Breast epithelium (tissue), 4 donors: ENCODE measurements around the gene MAST4. TPM values are rescaled to one million over a fixed set of nuclear protein-coding genes. Genes with fewer than 3 reads are reported as not detected.

Source experiments
- DNase-seq, 2 donors: peaks; one replicate each; pipeline ENCODE4 v3.0.0-alpha.2; 2019; ENCODE audit warnings: low spot score in 2 of 2
- H3K27ac ChIP-seq, 2 donors: fragments of 200-600 bp; sonication (generic) in 1 of 2; one replicate each; pipeline ENCODE4 v1.5.1; 2016 to 2019; ENCODE audit warnings: mild to moderate bottlenecking in 1 of 2
- H3K27me3 ChIP-seq, 2 donors: fragments of 200-600 bp; sonication (generic) in 1 of 2; one replicate each; pipeline versions ENCODE4 v1.5.1 to v1.6.0; 2017 to 2019; ENCODE audit warnings: control low read depth in 1 of 2, mild to moderate bottlenecking in 1 of 2
- H3K36me3 ChIP-seq: fragments of 200-600 bp; one replicate; pipeline ENCODE4 v1.5.1; 2019
- H3K4me1 ChIP-seq, 2 donors: fragments of 200-600 bp; sonication (generic); one replicate each; pipeline ENCODE4 v1.5.1; 2016 to 2019; ENCODE audit warnings: control low read depth in 1 of 2
- H3K4me3 ChIP-seq, 3 donors: fragments of 200-600 bp; sonication (generic); 1 replicate in 2 of 3; 2 replicates in 1 of 3; pipeline ENCODE4 v1.5.1; 2016 to 2019; ENCODE audit warnings: mild to moderate bottlenecking in 3 of 3, moderate library complexity in 2 of 3
- H3K9me3 ChIP-seq, 2 donors: fragments of 200-600 bp; sonication (generic) in 1 of 2; one replicate each; pipeline ENCODE4 v1.5.1; 2016 to 2019; ENCODE audit warnings: control low read depth in 1 of 2
- POLR2A ChIP-seq: fragments of 450-650 bp; IDR thresholded peaks from one replicate; pipeline ENCODE4 v1.6.1; 2016; ENCODE audit warnings: antibody characterized with exemption, mild to moderate bottlenecking, moderate library complexity
- POLR2AphosphoS5 ChIP-seq, 3 donors: sonication (generic); formaldehyde crosslinking; IDR thresholded peaks; one replicate each; pipeline ENCODE4 v1.6.1; 2017; ENCODE audit warnings: antibody characterized with exemption in 3 of 3
- intact Hi-C: fragments of 100-400 bp; cut with DNase I; formaldehyde crosslinking; loops from one replicate; pipeline ENCODE4 v1.15.1; 2023; ENCODE audit warnings: low total_unique reads
- total RNA-seq, 3 donors: library from RNA; depleted of rRNA; stranded (reverse); fragments of >200 nt; gene quantifications; one replicate each; pipeline ENCODE4 v1.1.0, GENCODE V29; 2016
- TF ChIP-seq, protein P1 (sequence below), 3 donors: fragments of 450-650 bp; IDR thresholded peaks; one replicate each; pipeline ENCODE4 v1.5.1; 2016 to 2017; ENCODE audit warnings: antibody characterized with exemption in 3 of 3, mild to moderate bottlenecking in 3 of 3, moderate library complexity in 3 of 3

Gene MAST4
- total RNA-seq, 3 donors from 2014 or later = 28.0 to 61.5 (median 50.1) TPM

DNA sequence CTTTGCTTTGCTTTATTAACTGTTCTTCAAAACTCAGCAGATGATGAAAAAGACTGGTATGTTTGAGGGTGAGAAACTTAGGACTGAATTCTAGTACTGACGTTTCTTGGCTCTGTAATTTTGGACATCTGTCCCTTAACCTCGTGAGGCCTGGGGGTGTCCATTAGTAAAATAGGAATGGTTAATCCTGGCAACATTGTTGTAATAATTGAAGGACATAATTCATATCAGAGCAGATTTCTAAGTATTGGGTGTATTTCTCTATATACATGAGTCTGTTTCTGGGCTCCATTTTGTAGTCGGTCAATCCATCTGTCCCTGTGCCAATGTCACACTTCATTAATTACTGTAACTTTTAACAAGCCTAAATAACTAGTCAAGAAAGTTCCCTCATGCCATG is 206.7 kb downstream of the MAST4 start:
- no peaks in the 10 kb centered on the region for H3K36me3 ChIP-seq
- no peaks in the 10 kb centered on the region for H3K4me1 ChIP-seq
- no peak overlapping the region for H3K27ac ChIP-seq
- H3K9me3 ChIP-seq = no peaks in the 10 kb centered on the region
- H3K4me3 ChIP-seq = no peak overlapping the region
- DNase-seq = no peak
- no peaks in the 10 kb centered on the region for H3K27me3 ChIP-seq
- no peak for TF ChIP-seq POLR2AphosphoS5 (IDR thresholded peaks at IDR 0.05)
- TF ChIP-seq POLR2A = no peak
- TF ChIP-seq, protein P1, sequence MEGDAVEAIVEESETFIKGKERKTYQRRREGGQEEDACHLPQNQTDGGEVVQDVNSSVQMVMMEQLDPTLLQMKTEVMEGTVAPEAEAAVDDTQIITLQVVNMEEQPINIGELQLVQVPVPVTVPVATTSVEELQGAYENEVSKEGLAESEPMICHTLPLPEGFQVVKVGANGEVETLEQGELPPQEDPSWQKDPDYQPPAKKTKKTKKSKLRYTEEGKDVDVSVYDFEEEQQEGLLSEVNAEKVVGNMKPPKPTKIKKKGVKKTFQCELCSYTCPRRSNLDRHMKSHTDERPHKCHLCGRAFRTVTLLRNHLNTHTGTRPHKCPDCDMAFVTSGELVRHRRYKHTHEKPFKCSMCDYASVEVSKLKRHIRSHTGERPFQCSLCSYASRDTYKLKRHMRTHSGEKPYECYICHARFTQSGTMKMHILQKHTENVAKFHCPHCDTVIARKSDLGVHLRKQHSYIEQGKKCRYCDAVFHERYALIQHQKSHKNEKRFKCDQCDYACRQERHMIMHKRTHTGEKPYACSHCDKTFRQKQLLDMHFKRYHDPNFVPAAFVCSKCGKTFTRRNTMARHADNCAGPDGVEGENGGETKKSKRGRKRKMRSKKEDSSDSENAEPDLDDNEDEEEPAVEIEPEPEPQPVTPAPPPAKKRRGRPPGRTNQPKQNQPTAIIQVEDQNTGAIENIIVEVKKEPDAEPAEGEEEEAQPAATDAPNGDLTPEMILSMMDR (IDR thresholded peaks at IDR 0.05) = no peak
- intact Hi-C loops = no loop called here

GRCh38 chr5:66805514-66806430 is 209.6 kb downstream of the MAST4 start:
- no peak overlapping the region for H3K4me3 ChIP-seq
- no peaks in the 10 kb centered on the region for H3K4me1 ChIP-seq
- no peaks in the 10 kb centered on the region for H3K36me3 ChIP-seq
- no peak overlapping the region for H3K27ac ChIP-seq
- no peaks in the 10 kb centered on the region for H3K9me3 ChIP-seq
- intact Hi-C loops = no loop called here
- TF ChIP-seq, protein P1 (IDR thresholded peaks at IDR 0.05) = no peak
- TF ChIP-seq POLR2AphosphoS5 (IDR thresholded peaks at IDR 0.05) (no peak), POLR2A (no peak)
- no peak for DNase-seq
- H3K27me3 ChIP-seq = no peaks in the 10 kb centered on the region

GRCh38 chr5:66807743-66808142 is 211.6 kb downstream of the MAST4 start:
- intact Hi-C loops = no loop called here
- TF ChIP-seq, protein P1 (IDR thresholded peaks at IDR 0.05) = peak in 2 of 3 donors; percentile 9 to 10
- TF ChIP-seq POLR2AphosphoS5 (IDR thresholded peaks at IDR 0.05) = no peak

DNA sequence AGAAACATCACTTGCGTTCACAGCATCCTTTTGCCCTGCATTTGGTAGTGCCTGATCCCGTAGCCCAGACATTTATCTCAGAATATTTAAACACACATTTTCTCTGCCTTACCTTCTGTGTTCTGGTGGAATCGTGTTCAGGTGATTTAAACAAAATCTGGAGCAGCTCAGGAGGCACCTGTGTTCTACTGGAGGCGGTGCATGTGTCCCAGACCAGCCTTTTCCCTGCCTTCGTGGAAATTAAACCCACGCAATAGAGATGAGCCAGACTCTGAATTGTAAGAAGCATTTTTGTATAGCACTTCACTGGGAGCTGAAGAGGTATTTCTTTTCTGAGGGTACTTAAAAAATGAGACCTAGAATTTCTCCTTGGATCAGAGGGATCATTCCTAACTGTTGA is 212.5 kb downstream of the MAST4 start:
- intact Hi-C loops = no loop called here

More at GRCh38 chr5:66807743-66808142, 211.6 kb downstream of the MAST4 start:
- H3K9me3 ChIP-seq = no peaks in the 10 kb centered on the region
- H3K27me3 ChIP-seq = no peaks in the 10 kb centered on the region
- DNase-seq = no peak
- no peak overlapping the region for H3K4me3 ChIP-seq
- no peaks in the 10 kb centered on the region for H3K4me1 ChIP-seq
- H3K36me3 ChIP-seq = no peaks in the 10 kb centered on the region
- H3K27ac ChIP-seq = no peak overlapping the region

GRCh38 chr5:66810151-66810550 is 214.0 kb downstream of the MAST4 start:
- Histone ChIP-seq H3K9me3 (no peaks in the 10 kb centered on the region), H3K36me3 (no peaks in the 10 kb centered on the region), H3K4me1 (no peaks in the 10 kb centered on the region), H3K4me3 (no peak overlapping the region), H3K27me3 (no peaks in the 10 kb centered on the region), H3K27ac (no peak overlapping the region)
- DNase-seq = no peak
- no peak for TF ChIP-seq POLR2A
- TF ChIP-seq, protein P1 (IDR thresholded peaks at IDR 0.05) = no peak
- TF ChIP-seq POLR2AphosphoS5 (IDR thresholded peaks at IDR 0.05) = no peak
- intact Hi-C loops = no loop called here

More for the DNA sequence above, 212.5 kb downstream of the MAST4 start:
- Histone ChIP-seq H3K36me3 (no peaks in the 10 kb centered on the region), H3K4me3 (no peak overlapping the region), H3K9me3 (no peaks in the 10 kb centered on the region), H3K4me1 (no peaks in the 10 kb centered on the region), H3K27me3 (no peaks in the 10 kb centered on the region), H3K27ac (no peak overlapping the region)
- TF ChIP-seq, protein P1 (IDR thresholded peaks at IDR 0.05) = no peak
- TF ChIP-seq POLR2A = no peak
- no peak for TF ChIP-seq POLR2AphosphoS5 (IDR thresholded peaks at IDR 0.05)
- no peak for DNase-seq
